GM13976 (cell line): Measurements from ENCODE around the gene ARMS2.

Source experiments
- DNase-seq: peaks from one replicate; pipeline ENCODE4 v3.0.0; 2012; ENCODE audit warnings: low spot score
- CTCF ChIP-seq: IDR thresholded peaks from 2 replicates; pipeline ENCODE4 v1.5.1; 2012; ENCODE audit warnings: borderline replicate concordance, mild to moderate bottlenecking; ENCODE audit not compliant: insufficient read depth; ENCODE audit errors: extremely low read depth, missing control alignments, control extremely low read depth
- in situ Hi-C: fragments of 300-500 bp; cut with MboI; formaldehyde crosslinking; loops from one replicate; pipeline ENCODE4 v1.12.0; 2022; ENCODE audit warnings: low sequenced_read_pairs, mixed read lengths, inconsistent platforms; ENCODE audit not compliant: unreplicated experiment

ARMS2 gene

GRCh38 chr10:122503886-122504609 is 49.6 kb downstream of the ARMS2 start:
- no peak for TF ChIP-seq CTCF
- no peak for DNase-seq
- in situ Hi-C loops = no loop called here

- TF ChIP-seq CTCF = no peak
- in situ Hi-C loops = no loop called here
- DNase-seq = no peak
Observed at GRCh38 chr10:122504610-122504950, 50.1 kb downstream of the ARMS2 start.

- in situ Hi-C loops = no loop called here
- no peak for DNase-seq
- no peak for TF ChIP-seq CTCF
Observed at GRCh38 chr10:122505011-122505410, 50.6 kb downstream of the ARMS2 start.

- TF ChIP-seq CTCF = no peak
- DNase-seq = no peak
- in situ Hi-C loops = no loop called here
Observed at GRCh38 chr10:122505885-122506645, 51.6 kb downstream of the ARMS2 start.
